ENCODE data around the gene NRP2.

GRCh38 chr2:205781244-205781931, 99.1 kb downstream of the NRP2 start:
- TF ChIP-seq USF1 (IDR thresholded peaks at IDR 0.05) (no peak), RAD21 (IDR thresholded peaks at IDR 0.05; ENCODE audit: low read depth) (no peak), TAF1 (IDR thresholded peaks at IDR 0.05; ENCODE audit: low read depth) (no peak), CREB1 (IDR thresholded peaks at IDR 0.05; ENCODE audit: low read depth) (no peak), YY1 (IDR thresholded peaks at IDR 0.05; ENCODE audit: low read depth) (no peak)
